ENCODE results near the gene PRAC2.

DNA sequence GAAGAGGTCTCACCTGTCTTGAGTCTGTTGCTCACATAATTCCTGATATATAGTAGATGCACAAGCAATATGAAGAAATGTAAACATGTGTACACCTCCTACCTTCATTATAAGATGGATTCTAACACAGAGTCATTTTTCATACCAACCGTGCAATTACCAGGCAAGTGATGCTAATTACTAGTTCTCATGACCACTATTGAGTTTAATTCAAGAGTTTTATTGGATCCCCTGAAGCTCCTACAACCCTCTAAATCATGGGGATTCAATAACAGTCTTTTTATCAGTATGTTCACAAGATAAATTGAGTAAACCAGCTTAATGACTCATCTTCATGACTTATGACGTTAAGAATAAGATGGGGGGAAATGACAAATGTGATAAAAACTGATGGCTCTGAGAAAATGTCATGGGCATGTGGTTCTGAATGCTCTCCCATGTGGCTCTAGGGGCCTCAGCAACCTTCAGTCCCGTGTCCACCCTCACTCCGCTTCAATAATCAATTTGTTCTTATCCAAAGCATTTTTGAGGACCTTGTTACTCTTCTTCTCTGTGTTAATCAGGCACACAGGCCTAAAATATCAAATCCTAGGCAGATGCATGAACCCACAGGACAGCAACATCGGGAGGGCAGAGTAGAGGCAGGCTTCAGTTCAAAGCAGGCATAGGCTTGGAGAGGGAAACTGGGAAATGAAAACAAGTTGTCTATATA, 43.4 kb upstream of the PRAC2 start:
- TF ChIP-seq, protein P1, sequence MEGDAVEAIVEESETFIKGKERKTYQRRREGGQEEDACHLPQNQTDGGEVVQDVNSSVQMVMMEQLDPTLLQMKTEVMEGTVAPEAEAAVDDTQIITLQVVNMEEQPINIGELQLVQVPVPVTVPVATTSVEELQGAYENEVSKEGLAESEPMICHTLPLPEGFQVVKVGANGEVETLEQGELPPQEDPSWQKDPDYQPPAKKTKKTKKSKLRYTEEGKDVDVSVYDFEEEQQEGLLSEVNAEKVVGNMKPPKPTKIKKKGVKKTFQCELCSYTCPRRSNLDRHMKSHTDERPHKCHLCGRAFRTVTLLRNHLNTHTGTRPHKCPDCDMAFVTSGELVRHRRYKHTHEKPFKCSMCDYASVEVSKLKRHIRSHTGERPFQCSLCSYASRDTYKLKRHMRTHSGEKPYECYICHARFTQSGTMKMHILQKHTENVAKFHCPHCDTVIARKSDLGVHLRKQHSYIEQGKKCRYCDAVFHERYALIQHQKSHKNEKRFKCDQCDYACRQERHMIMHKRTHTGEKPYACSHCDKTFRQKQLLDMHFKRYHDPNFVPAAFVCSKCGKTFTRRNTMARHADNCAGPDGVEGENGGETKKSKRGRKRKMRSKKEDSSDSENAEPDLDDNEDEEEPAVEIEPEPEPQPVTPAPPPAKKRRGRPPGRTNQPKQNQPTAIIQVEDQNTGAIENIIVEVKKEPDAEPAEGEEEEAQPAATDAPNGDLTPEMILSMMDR (optimal IDR thresholded peaks at IDR 0.05 in 1 of 3, IDR thresholded peaks at IDR 0.05 in 1 of 3, conservative IDR thresholded peaks at IDR 0.05 in 1 of 3; ENCODE audit: extremely low read depth in 1 of 3, insufficient read depth in 2 of 3, low read length in 3 of 3), result no peak
- TF ChIP-seq EZH2 (IDR thresholded peaks at IDR 0.05; ENCODE audit: low read length), result no peak

Measured in keratinocyte (primary cell).